ENCODE measurements around the gene FAM120C.

FAM120C gene

GRCh38 chrX:54182864-54183613, at the start of gene FAM120C:
Gene FAM120C, minus strand, starts transcription at chrX:54183254. Its CDS starts 56 bp downstream, at chrX:54183198.
- DNase-seq, result peak; percentile 88

DNA sequence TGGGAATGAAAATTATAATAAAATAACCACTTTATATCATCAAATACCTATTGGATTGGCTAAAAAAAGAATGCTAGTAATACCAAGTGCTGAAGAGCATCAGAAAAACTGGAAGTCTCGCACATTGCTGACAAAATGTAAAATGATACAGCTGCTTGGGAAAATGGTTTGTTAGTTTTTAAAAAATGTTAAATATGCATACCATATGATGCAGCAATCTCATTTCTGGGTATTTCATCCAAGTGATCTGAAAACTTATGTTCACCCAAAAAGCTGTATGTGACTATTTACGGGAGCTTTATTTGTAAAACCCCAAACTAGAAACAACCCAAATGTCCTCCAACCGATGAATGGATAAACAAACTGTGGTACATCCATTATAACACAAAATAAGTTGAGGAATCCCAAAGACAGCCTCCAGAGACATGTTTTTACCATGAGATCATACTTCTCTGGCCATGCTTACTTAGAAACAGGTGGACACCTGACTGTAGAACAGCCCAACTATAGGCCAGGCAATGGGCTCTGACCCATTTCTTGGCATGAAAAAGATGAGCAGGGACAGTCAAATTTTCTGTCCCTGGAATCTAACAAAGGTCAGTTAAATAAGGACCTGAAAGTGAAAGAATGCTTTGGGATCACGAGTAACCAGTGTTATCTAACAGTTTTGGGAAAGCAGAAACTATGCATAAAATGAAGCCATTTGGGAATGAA, 47.5 kb upstream of the FAM120C start:
- no peak for DNase-seq

DNA sequence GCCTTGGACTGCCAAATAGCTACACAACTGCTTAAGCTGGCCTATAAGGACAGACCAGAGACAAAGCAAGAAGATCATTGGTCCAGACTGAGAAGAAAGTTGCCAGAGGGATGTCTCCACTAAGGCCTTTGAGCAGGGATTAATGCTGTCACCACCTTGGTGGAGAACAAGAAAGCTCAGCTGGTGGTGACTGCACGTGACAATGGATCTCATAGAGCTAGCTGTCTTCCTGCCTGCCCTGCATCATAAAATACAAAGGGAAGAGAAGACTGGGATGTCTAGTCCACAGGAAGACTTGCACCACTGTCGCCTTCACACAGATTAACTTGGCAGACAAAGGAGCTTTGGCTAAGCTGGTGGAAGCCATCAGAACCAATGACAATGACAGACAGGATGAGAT, 40.5 kb upstream of the FAM120C start:
- DNase-seq, result no peak

- no peak for DNase-seq
Measured at GRCh38 chrX:54213603-54214002, 30.5 kb upstream of the FAM120C start.

- DNase-seq, result no peak
Measured at GRCh38 chrX:54208531-54208930, 25.5 kb upstream of the FAM120C start.

DNA sequence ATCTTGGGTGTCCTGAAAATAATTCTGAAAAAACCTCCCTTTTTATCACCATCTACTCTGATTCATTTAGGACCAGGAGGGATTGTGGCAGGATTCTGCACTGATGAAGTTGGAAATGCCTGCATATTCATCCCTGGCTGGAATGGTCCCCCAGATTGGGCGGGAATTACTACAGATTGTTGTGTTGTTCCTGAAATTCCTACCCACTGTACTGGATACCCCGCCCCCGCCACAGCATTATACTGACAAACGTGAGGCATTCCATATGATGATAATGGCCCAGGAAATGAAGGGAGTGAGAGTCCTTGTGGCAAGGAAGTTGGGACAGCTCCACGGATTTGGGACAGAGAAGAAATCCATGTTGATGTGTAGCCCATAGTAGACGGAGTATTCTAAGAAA, 15.2 kb upstream of the FAM120C start:
- DNase-seq, result no peak

DNA sequence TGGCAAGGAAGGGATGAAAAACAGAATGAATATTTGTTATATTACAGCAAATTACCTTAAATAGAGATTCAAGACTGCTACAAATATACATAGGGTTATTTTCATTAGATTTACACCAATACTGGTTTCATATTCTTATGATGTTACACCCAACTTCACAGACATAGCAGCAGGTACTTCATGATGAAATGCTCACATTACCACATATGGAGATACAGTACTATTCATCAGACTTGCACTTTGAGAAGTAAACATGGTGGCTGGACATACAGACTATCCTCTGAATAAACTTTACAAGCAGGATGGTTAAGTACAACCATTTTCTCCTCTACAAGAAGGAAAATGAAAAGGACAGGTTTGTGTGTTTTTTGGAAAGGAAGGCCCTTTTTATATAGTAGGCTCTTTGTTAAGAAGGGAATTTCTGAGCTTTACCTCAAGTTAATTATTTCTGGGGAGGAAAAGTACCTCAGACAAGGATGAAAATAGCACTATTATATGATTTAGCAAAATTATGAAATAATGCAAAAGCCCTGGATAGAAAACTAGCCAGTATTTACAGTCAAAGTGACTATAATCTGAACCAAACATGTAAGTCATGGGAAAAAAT, 12.0 kb upstream of the FAM120C start:
- no peak for DNase-seq

- no peak for DNase-seq
Measured at GRCh38 chrX:54193085-54193821, 10.2 kb upstream of the FAM120C start.

GRCh38 chrX:54184474-54184873, 1.4 kb upstream of the FAM120C start:
- no peak for DNase-seq

DNA sequence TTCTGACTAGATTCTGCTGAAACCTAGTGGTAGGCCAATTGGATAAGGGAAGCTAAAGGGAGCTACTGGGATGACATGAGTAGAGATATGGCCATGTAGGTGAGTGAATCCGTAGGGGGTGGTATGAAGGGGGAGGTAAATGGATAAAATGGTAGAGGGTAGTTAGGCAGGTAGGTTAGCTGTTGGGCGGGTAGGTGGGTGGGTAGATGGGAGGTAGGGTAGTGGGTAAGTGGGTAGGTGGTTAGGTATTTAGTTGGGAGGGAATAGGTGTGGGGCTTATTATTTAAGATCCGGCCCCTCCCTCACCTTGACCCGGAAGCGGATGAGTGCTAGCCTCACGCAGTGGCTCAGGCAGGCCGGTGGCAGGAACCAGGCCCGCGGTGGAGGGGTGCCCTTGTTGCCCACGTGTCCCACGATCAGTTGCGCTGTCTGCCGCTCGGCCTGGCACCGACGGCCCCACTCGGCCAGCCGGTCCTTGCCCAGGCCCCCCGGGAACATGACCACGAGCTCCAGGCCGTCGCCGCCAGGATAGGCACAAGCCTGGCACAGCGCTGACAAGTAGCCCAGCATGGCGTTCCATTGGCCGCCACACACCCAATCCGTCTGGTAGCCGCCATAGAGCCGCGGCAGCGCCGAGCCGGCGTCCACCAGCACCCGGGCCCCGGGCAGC, 725 bp downstream of the FAM120C start:
- peak; percentile 53 for DNase-seq

DNA sequence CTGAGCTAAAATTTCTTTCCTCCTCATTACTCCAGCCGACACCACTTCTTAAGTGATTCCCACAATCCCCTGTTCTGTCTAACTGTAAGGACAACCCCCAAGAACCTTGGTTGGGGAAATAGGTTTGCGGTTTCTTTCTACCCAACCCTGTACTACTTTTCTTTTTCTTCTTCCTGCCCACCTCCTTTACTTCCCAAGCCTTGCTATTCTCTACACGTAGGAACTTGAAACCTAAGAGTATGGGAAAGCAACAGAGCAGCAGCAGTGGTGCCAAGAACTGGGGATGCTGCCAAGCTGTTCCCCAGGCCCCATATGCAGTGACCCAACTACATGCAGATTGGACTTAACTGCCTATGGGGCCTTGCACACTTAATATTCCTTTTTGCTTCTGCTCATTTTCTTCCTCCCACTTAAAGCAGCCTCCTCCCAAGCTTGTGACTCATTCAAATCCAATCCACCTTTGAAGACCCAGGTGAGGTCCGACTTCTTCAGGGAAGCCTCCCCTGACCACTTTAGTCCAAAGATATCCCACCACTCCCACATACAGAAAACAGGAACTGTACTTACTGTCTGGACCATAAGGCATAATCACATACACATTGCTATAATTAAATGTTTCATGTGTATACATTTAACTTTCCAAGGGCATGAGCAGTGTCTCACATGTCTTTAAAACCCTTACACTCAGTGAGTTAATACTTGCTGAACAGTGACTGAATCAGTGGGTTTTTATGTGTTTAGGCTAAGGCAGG, 1.7 kb downstream of the FAM120C start:
- peak; percentile 55 for DNase-seq

DNA sequence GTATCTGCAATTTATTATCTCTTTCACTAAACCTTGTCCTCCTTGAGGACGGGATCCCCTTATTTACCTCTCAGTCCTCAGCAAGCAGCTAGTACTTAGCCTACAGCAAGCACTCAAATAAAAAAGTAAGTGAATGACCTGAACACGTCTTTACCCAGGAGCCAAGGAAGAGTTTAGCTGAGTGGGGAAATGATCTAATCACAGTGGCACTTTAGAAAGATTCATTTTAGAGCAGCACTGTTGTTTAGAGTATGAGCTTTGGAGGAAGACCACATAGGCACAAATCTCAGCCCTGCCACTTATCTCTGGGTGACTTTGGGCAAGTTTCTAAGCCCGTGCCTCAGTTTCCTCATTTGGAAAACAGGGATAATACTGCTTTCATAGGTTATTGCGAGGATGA, 2.7 kb downstream of the FAM120C start:
- no peak for DNase-seq

- DNase-seq, result no peak
Measured at GRCh38 chrX:54178100-54178940, 4.7 kb downstream of the FAM120C start.

GRCh38 chrX:54177306-54177705, 5.7 kb downstream of the FAM120C start:
- no peak for DNase-seq

DNA sequence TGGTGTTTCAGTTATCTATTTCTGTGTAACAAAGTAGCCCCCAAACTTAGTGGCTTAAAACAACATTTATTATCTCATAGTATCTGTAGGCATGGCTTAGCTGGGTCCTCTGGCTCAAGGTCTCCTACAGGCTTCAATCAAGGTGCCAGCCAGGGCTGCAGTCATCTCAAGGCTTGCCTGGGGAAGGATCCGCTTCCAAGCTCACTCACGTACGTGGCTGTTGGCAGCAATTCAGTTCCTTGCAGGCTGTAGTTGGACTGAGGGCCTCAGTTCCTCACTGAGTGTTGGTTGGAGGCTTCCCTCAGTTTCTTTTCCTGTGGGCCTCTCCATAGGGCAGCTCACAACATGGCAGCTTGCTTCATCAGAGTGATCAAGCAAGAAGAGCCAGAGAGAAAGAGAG, 9.3 kb downstream of the FAM120C start:
- no peak for DNase-seq

GRCh38 chrX:54172455-54172854, 10.6 kb downstream of the FAM120C start:
- DNase-seq, result no peak

DNA sequence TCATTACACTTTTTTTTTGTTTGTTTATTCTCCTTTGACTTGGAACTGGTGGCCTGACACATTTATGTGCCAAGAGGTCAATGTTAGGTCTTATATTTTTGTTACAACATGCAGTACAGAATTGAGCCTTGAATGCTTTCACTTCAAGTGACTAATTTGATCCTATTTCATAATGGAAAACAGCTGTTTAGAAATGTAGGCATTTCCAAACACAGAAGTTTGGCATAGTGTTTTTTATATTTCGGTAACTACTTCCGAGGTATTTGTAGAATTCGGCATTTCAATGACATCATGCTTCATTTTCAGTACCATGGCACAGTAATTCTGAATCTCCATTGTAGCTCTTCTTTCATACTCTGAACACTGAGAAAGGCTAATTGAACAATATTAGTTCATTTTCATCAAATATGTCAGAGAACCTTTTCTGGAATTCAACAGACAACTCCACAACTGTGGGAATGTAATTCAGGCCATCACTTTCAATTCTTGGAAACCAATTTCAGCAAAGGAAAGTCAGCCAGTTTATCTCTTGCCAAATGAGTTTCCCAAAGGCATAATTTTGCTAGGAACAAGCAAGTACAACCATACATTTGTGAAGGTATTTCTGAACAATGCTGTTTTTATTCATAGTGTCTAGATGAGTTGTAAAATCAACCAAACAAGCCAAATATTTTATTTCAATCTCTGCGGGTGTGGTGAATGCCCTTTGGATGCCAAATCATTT, 11.4 kb downstream of the FAM120C start:
- no peak for DNase-seq

- DNase-seq, result no peak
Measured at GRCh38 chrX:54171091-54171490, 12.0 kb downstream of the FAM120C start.

DNA sequence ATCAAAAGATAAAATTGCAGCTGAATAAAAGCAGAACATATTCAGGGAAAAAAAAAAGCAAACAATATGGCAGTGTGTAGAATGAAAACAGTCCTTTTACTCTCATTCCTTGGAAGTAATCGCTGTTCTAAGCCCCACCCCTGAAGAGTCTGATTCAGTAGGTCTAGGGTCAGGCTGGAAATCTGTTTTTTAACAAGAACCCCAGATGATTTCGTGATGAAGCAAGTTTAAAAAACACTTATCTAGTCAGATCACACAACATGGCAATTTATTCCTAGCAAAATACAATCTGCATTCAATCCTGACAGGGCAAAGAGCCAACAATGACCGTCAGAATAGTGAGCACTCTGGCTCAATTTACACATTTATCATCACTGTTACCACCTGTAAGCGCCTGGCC, 16.1 kb downstream of the FAM120C start:
- DNase-seq, result no peak

DNA sequence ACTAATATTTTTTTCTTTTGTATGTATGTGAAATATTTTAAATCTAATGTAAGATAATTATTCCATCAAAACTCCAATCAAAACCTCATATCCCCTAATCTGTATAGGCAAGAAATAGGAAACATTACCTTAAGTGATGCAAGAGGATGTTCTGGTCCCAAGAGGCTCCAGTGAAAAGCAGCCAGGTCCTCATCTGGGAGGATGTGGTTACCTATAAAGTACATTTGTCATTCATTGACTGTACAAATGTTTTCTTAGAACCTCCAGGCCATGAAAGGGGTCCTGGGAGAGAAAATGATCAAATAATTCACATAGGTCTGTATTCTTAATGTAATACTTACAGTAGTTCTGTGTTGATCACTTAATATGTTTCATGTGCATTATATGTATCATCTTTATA, 25.5 kb downstream of the FAM120C start:
- no peak for DNase-seq

Measured in left hindlimb (tissue), 1 donor.